Peyer's patch (tissue), 4 donors: ENCODE data around the gene CDX2.

ENCODE experiments used
- POLR2A ChIP-seq, 2 donors: fragments of 450-650 bp; IDR thresholded peaks; one replicate each; pipeline ENCODE4 v1.5.1; 2017; ENCODE audit warnings: antibody characterized with exemption in 2 of 2, mild to moderate bottlenecking in 2 of 2, moderate library complexity in 2 of 2
- TF ChIP-seq, protein P1 (sequence below), 6 experiments: fragments of 450-650 bp in 4 of 6; fragments of 200-600 bp in 2 of 6; sonication (generic) in 1 of 6; IDR thresholded peaks; one replicate each; pipeline ENCODE4 v1.5.1; 2017 to 2019; ENCODE audit warnings: antibody characterized with exemption in 6 of 6, mild to moderate bottlenecking in 3 of 6, moderate library complexity in 1 of 6

DNA sequence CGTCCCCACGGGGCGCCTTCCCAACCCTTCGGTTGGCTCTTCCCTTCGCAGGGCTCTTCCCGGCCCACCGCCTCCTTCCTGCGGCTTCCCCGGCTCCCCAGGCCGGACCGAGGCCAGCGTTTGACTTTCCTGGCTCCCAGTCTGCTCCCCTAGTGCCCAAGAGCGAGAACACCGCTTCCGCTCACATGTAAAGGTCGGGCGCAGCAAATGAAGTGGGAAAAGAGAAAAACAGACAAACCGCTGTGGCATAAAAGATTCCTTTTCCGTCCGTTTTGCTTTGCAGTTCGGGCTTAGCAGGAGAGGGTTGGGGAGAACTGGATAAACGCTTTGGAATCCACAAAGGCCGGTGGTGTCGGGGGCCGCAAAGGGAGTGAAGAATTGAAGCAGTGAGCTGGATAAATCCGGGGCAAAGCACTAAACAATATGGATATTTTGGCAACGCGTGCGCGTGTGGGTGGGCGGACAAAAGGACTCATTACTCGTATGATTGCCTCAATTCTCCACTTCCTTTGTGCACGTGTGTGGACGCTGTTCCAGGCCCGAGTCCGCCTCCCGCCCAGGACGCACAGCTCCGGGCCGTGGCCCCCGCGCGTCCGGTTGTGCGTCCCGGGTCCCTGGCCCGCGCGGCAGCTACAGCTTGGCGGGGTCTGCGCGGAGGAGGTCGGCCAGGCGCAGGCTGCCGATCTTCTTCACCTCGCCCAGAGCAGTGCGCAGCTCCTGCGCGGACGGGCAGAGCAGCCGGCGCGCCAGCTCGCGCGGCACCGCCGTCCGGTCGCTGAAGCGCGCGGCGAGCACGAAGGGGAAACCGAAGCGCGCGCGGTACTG, 8.6 kb upstream of the CDX2 start:
- TF ChIP-seq, protein P1, sequence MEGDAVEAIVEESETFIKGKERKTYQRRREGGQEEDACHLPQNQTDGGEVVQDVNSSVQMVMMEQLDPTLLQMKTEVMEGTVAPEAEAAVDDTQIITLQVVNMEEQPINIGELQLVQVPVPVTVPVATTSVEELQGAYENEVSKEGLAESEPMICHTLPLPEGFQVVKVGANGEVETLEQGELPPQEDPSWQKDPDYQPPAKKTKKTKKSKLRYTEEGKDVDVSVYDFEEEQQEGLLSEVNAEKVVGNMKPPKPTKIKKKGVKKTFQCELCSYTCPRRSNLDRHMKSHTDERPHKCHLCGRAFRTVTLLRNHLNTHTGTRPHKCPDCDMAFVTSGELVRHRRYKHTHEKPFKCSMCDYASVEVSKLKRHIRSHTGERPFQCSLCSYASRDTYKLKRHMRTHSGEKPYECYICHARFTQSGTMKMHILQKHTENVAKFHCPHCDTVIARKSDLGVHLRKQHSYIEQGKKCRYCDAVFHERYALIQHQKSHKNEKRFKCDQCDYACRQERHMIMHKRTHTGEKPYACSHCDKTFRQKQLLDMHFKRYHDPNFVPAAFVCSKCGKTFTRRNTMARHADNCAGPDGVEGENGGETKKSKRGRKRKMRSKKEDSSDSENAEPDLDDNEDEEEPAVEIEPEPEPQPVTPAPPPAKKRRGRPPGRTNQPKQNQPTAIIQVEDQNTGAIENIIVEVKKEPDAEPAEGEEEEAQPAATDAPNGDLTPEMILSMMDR (IDR thresholded peaks at IDR 0.05) = no peak
- no peak for TF ChIP-seq POLR2A (IDR thresholded peaks at IDR 0.05)
